HepG2 (cell line): ENCODE measurements around the gene TAC3. TPM values are rescaled to one million over a fixed set of nuclear protein-coding genes. Genes with fewer than 3 reads are reported as not detected.

Source experiments
- ATAC-seq: fragments of 200-7000 bp; cut with Tn5 transposase; 3 replicates; pipeline ENCODE4 v1.9.1; 2020; ENCODE audit warnings: mild to moderate bottlenecking, moderate library complexity
- BruUV-seq: library from RNA; stranded (reverse); fragments of 400-500 nt; replicated peaks from 2 replicates; lab custom pipeline; 2021; lab: Mats Ljungman, UMichigan
- CTCF ChIA-PET: fragments of 300-600 bp; formaldehyde crosslinking; extraction: SDS; loops from one replicate; lab custom pipeline; 2021; ENCODE audit warnings: low total read pairs, inconsistent platforms, low intra/inter-chr PET ratio; lab: Yijun Ruan, JAX
- POLR2A ChIA-PET: fragments of 350-600 bp; sonication (Branson Sonifier 250); formaldehyde crosslinking; loops from one replicate; lab custom pipeline; 2020; ENCODE audit warnings: antibody characterized with exemption, inconsistent platforms; lab: Yijun Ruan, JAX
- DNase-seq: peaks from one replicate; pipeline ENCODE4 v3.0.0-alpha.2; 2015; ENCODE audit warnings: low spot score
- FAIRE-seq: peaks from 3 replicates; lab custom pipeline; 2011; peaks lifted over from hg19 to GRCh38; lab: Jason Lieb, UNC
- H2AFZ ChIP-seq: one replicate; pipeline ENCODE4 v1.6.1; 2011; ENCODE audit warnings: low read length, inconsistent platforms
- H3K27ac ChIP-seq: fragments of 300-600 bp; 3 replicates; pipeline ENCODE4 v1.8.0; 2011; ENCODE audit warnings: mixed run types, mild to moderate bottlenecking, mixed read lengths, low read length, inconsistent platforms; ENCODE audit not compliant: insufficient read depth; ENCODE audit errors: extremely low read length
- H3K27me3 ChIP-seq, 2 experiments: fragments of 200-600 bp in 1 of 2; 2 replicates in 1 of 2; 3 replicates in 1 of 2; pipeline versions ENCODE4 v1.6.0 to v1.8.0; 2011; ENCODE audit warnings: low read length in 2 of 2, mild to moderate bottlenecking in 2 of 2, moderate library complexity in 2 of 2, inconsistent platforms in 1 of 2; ENCODE audit not compliant: insufficient read depth in 2 of 2, control insufficient read depth in 1 of 2
- H3K36me3 ChIP-seq, 2 experiments: fragments of 200-600 bp in 1 of 2; replicated peaks in 1 of 2; 2 replicates in 1 of 2; 3 replicates in 1 of 2; pipeline versions ENCODE4 v1.5.1 to v1.8.0; 2011; ENCODE audit warnings: low read length in 2 of 2, inconsistent platforms in 1 of 2; ENCODE audit not compliant: insufficient read depth in 2 of 2, control insufficient read depth in 1 of 2
- H3K4me1 ChIP-seq: 2 replicates; pipeline ENCODE4 v1.5.1; 2012; ENCODE audit warnings: low read length, inconsistent platforms; ENCODE audit not compliant: insufficient read depth
- H3K4me2 ChIP-seq: 2 replicates; pipeline ENCODE4 v1.6.0; 2011; ENCODE audit warnings: low read depth, low read length, inconsistent platforms
- H3K4me3 ChIP-seq, 3 experiments: fragments of 200-600 bp in 1 of 3; sonication (generic), shearing (Covaris generic) in 1 of 3; replicated peaks in 1 of 3; 2 replicates each; pipeline ENCODE4 v1.5.1; 2011 to 2016; ENCODE audit warnings: low read length in 3 of 3, inconsistent platforms in 2 of 3, low read depth in 2 of 3, mild to moderate bottlenecking in 2 of 3, control low read depth in 1 of 3, mixed read lengths in 1 of 3; ENCODE audit not compliant: insufficient read depth in 1 of 3
- H3K79me2 ChIP-seq: one replicate; pipeline ENCODE4 v1.6.1; 2011; ENCODE audit warnings: low read length, inconsistent platforms; ENCODE audit not compliant: insufficient read depth
- H3K9ac ChIP-seq: 2 replicates; pipeline ENCODE4 v1.6.0; 2011; ENCODE audit warnings: mild to moderate bottlenecking, low read depth, low read length, inconsistent platforms; ENCODE audit not compliant: insufficient read depth
- H3K9me3 ChIP-seq: 2 replicates; pipeline ENCODE4 v1.5.1; 2012; ENCODE audit warnings: mild to moderate bottlenecking, low read length
- H4K20me1 ChIP-seq: 2 replicates; pipeline ENCODE4 v1.6.0; 2011; ENCODE audit warnings: inconsistent platforms, mild to moderate bottlenecking, low read length, moderate library complexity; ENCODE audit not compliant: insufficient read depth
- DMAP1 ChIP-seq: IDR thresholded peaks from 2 replicates; pipeline ENCODE4 v1.6.1; 2016
- DRAP1 ChIP-seq: IDR thresholded peaks from 2 replicates; pipeline ENCODE4 v1.6.1; 2016; ENCODE audit warnings: missing genetic modification reagents, missing compliant biosample characterization
- ETV6 ChIP-seq: sonication (generic); formaldehyde crosslinking; conservative IDR thresholded peaks from 2 replicates; pipeline ENCODE4 v1.4.0; 2020; ENCODE audit warnings: missing genetic modification reagents
- FOXO4 ChIP-seq: sonication (generic); formaldehyde crosslinking; conservative IDR thresholded peaks from 2 replicates; pipeline ENCODE4 v1.8.1; 2023; ENCODE audit warnings: missing genetic modification reagents
- JUND ChIP-seq: sonication (generic); formaldehyde crosslinking; IDR thresholded peaks from 2 replicates; pipeline ENCODE4 v1.8.0; 2022; ENCODE audit warnings: mild to moderate bottlenecking, missing genetic modification reagents
- KLF11 ChIP-seq: IDR thresholded peaks from 2 replicates; pipeline ENCODE4 v1.6.1; 2016; ENCODE audit warnings: missing compliant biosample characterization
- MTA1 ChIP-seq: sonication (generic); formaldehyde crosslinking; IDR thresholded peaks from 2 replicates; pipeline ENCODE4 v1.4.0; 2020; ENCODE audit warnings: missing genetic modification reagents, mild to moderate bottlenecking, borderline replicate concordance
- RELA ChIP-seq: sonication (generic); formaldehyde crosslinking; IDR thresholded peaks from 2 replicates; pipeline ENCODE4 v1.4.0; 2020; ENCODE audit warnings: missing genetic modification reagents
- SMAD3 ChIP-seq: sonication (generic); formaldehyde crosslinking; IDR thresholded peaks from 2 replicates; pipeline ENCODE4 v1.4.0; 2020; ENCODE audit warnings: missing genetic modification reagents
- SP140L ChIP-seq: sonication (generic); formaldehyde crosslinking; IDR thresholded peaks from 2 replicates; pipeline ENCODE4 v1.4.0; 2020; ENCODE audit warnings: missing genetic modification reagents, borderline replicate concordance
- ZBTB1 ChIP-seq: sonication (generic); formaldehyde crosslinking; IDR thresholded peaks from 2 replicates; pipeline ENCODE4 v1.4.0; 2020; ENCODE audit warnings: missing genetic modification reagents, borderline replicate concordance
- ZBTB7A ChIP-seq: sonication (generic); formaldehyde crosslinking; IDR thresholded peaks from 2 replicates; pipeline ENCODE4 v1.8.0; 2022; ENCODE audit warnings: mild to moderate bottlenecking, missing genetic modification reagents
- ZKSCAN1 ChIP-seq: fragments of 150-350 bp; IDR thresholded peaks from 2 replicates; pipeline ENCODE4 v1.6.1; 2014; ENCODE audit warnings: low read length
- ZNF232 ChIP-seq: sonication (generic); formaldehyde crosslinking; IDR thresholded peaks from 2 replicates; pipeline ENCODE4 v1.4.0; 2020; ENCODE audit warnings: missing genetic modification reagents, borderline replicate concordance
- ZNF251 ChIP-seq: sonication (generic); formaldehyde crosslinking; IDR thresholded peaks from 2 replicates; pipeline ENCODE4 v1.9.0; 2021; ENCODE audit warnings: mild to moderate bottlenecking, missing genetic modification reagents
- ZNF646 ChIP-seq: sonication (generic); formaldehyde crosslinking; IDR thresholded peaks from 2 replicates; pipeline ENCODE4 v1.9.0; 2021; ENCODE audit warnings: mild to moderate bottlenecking, missing genetic modification reagents
- ZNF709 ChIP-seq: sonication (generic); formaldehyde crosslinking; IDR thresholded peaks from 2 replicates; pipeline ENCODE4 v1.5.0; 2020; ENCODE audit warnings: mild to moderate bottlenecking, missing genetic modification reagents
- ZNF746 ChIP-seq: sonication (generic); formaldehyde crosslinking; IDR thresholded peaks from 2 replicates; pipeline ENCODE4 v1.8.0; 2022; ENCODE audit warnings: mild to moderate bottlenecking, missing genetic modification reagents
- WGBS: methylation state at CpG from one replicate; pipeline ENCODE4 v1.1.6; 2017; ENCODE audit warnings: low lambda C conversion rate; 5-methylcytosine and 5-hydroxymethylcytosine counted together
- in situ Hi-C: cut with HindIII; loops from 2 replicates; pipeline ENCODE4 v1.10.0; 2017; ENCODE audit warnings: low pct_unique_long_range_greater_than_20kb; ENCODE audit not compliant: extremely low pct_ligation_motif_present
- intact Hi-C: fragments of 100-400 bp; cut with micrococcal nuclease; formaldehyde crosslinking; loops from one replicate; pipeline ENCODE4 v1.10.0; 2022; ENCODE audit not compliant: unreplicated experiment
- polyA plus RNA-seq, 8 experiments: library from polyadenylated mRNA; depleted of rRNA in 3 of 8; stranded (reverse) in 7 of 8; unstranded in 1 of 8; fragments of >200 nt; fragmentation: Illumina TruSeq in 4 of 8; extraction: Trizol in 4 of 8; gene quantifications; 2 replicates each; pipeline versions ENCODE4 v1.2.1 to v1.2.3, GENCODE V29; 2011 to 2016; ENCODE audit warnings: low read depth in 4 of 8, missing spikeins in 1 of 8, mixed read lengths in 1 of 8; ENCODE audit not compliant: insufficient read depth in 1 of 8
- total RNA-seq, 5 experiments: library from RNA; depleted of rRNA; stranded (reverse); fragments of >200 nt; fragmentation: Illumina TruSeq; extraction: Trizol; gene quantifications; 2 replicates each; pipeline ENCODE4 v1.2.3, GENCODE V29; 2016; ENCODE audit warnings: low read depth in 1 of 5

The TAC3 gene
- total and polyA plus RNA-seq, 2 of the 13 experiments (the other 11 are each of a cell fraction or from before 2014, with no cell fraction given), result 0.13 to 0.15 TPM

- CTCF ChIA-PET, result no interaction called here
- no TSS peak for BruUV-seq
- Histone ChIP-seq H3K9ac (no peak overlapping the region), H2AFZ (no peak overlapping the region), H3K79me2 (peaks cover 2% of the 10 kb centered on the region), H3K27me3 (peaks cover 3 to 35% of the 10 kb centered on the region in 2 experiments; a peak in 3 of 5 replicates), H3K27ac (no peak overlapping the region), H4K20me1 (no peaks in the 10 kb centered on the region), H3K4me1 (peaks cover 31% of the 10 kb centered on the region), H3K4me3 (no peak overlapping the region), H3K36me3 (no peaks in the 10 kb centered on the region), H3K9me3 (no peaks in the 10 kb centered on the region), H3K4me2 (no peak overlapping the region)
- ATAC-seq (no peak), DNase-seq (no peak), FAIRE-seq (no peak)
- intact Hi-C loops, result no loop called here
- POLR2A ChIA-PET, result no interaction called here
- WGBS, result 82% methylated on average over 4 of the region's 4 CpGs
- in situ Hi-C loops, result no loop called here
- TF ChIP-seq ZNF232 (no peak), FOXO4 (CRISPR knock-in tag) (no peak), SMAD3 (CRISPR knock-in tag) (no peak), ZNF646 (CRISPR knock-in tag) (no peak), SP140L (CRISPR knock-in tag) (no peak), RELA (CRISPR knock-in tag) (no peak), ZBTB7A (CRISPR knock-in tag) (no peak), DRAP1 (CRISPR knock-in tag) (no peak), ZNF709 (CRISPR knock-in tag) (no peak), ZBTB1 (CRISPR knock-in tag) (no peak), DMAP1 (no peak), ETV6 (CRISPR knock-in tag) (no peak), ZNF746 (CRISPR knock-in tag) (no peak), MTA1 (CRISPR knock-in tag) (no peak), KLF11 (CRISPR knock-in tag) (no peak), ZNF251 (CRISPR knock-in tag) (no peak), ZKSCAN1 (no peak), JUND (no peak)
These were observed 5.6 kb downstream of the TAC3 start for GRCh38 chr12:57010627-57011247.
